ENCODE data around the gene INPPL1. TPM values are rescaled to one million over a fixed set of nuclear protein-coding genes. Genes with fewer than 3 reads are reported as not detected.

INPPL1 gene
- total RNA-seq, 5 donors from 2014 or later (not counting 1 experiment from before 2014, with no cell fraction given) = 112 to 162 (median 147) TPM

- ChIA-PET POLR2A (no interaction called here), CTCF (no interaction called here)
- Mint-ChIP-seq H3K4me1 (no peaks in the 10 kb centered on the region), H3K4me3 (no peak overlapping the region), H3K27ac (no peak overlapping the region), H3K36me3 (no peaks in the 10 kb centered on the region), H3K27me3 (peaks cover 36% of the 10 kb centered on the region in 2 donors), H3K9me3 (no peaks in the 10 kb centered on the region)
- Histone ChIP-seq H3K4me3 (ENCODE audit: control insufficient read depth in 1 of 2, extremely low read depth in 1 of 2, low read length in 1 of 2) (no peak overlapping the region), H3K27ac (ENCODE audit: low read length) (no peak overlapping the region), H3K9me3 (no peaks in the 10 kb centered on the region), H3K27me3 (replicated peaks in 1 of 2; ENCODE audit: control insufficient read depth in 2 of 2, extremely low read depth in 1 of 2, insufficient read depth in 2 of 2, low read length in 1 of 2) (peaks cover 0 to 17% of the 10 kb centered on the region in 2 experiments), H3K4me1 (ENCODE audit: control insufficient read depth in 1 of 2, extremely low read depth in 1 of 2, insufficient read depth in 2 of 2, low read length in 2 of 2) (no peaks in the 10 kb centered on the region), H3K36me3 (ENCODE audit: control insufficient read depth in 2 of 2, extremely low read depth in 1 of 2, insufficient read depth in 1 of 2, low read length in 1 of 2) (no peaks in the 10 kb centered on the region)
- no peak for DNase-seq
- no peak for ATAC-seq (replicated peaks in 1 of 4)
- 94% methylated on average over 16 of the region's 24 CpGs for WGBS (ENCODE audit: insufficient coverage)
These were observed 56.3 kb downstream of the INPPL1 start for GRCh38 chr11:72280726-72281315.

DNA sequence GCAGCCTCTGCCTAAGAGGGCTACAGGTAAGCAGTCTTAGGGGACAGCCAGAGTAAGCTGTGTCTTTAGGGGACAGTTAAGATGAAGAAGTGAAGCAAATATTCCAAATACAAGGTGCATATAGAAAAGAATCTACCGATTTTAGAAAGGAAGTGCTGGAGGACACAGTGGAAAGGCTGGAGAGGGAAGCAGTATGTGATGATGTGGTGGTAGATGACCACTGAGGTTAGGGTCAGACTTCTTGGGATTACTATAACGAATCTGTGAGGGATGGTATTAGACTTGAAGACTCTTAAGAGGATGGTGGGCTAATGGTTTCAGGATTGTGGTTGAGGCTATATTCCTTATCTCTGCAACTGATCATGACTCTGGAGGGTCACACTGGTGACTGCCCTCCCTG, 59.4 kb downstream of the INPPL1 start:
- no peaks in the 10 kb centered on the region for H3K9me3 ChIP-seq
- H3K9me3 Mint-ChIP-seq = no peaks in the 10 kb centered on the region
- DNase-seq = no peak
- H3K27ac ChIP-seq (ENCODE audit: low read length) = no peak overlapping the region
- 82% methylated on average over 1 of the region's 2 CpGs for WGBS (ENCODE audit: insufficient coverage)
- no peak for ATAC-seq (replicated peaks in 1 of 4)
- H3K27ac Mint-ChIP-seq = no peak overlapping the region
- H3K4me3 ChIP-seq (ENCODE audit: control insufficient read depth in 1 of 2, extremely low read depth in 1 of 2, low read length in 1 of 2) = no peak overlapping the region
- no peaks in the 10 kb centered on the region for H3K36me3 Mint-ChIP-seq
- H3K4me1 ChIP-seq (ENCODE audit: control insufficient read depth in 1 of 2, extremely low read depth in 1 of 2, insufficient read depth in 2 of 2, low read length in 2 of 2) = no peaks in the 10 kb centered on the region
- no peaks in the 10 kb centered on the region for H3K36me3 ChIP-seq (ENCODE audit: control insufficient read depth in 2 of 2, extremely low read depth in 1 of 2, insufficient read depth in 1 of 2, low read length in 1 of 2)
- H3K4me3 Mint-ChIP-seq = no peak overlapping the region
- CTCF ChIA-PET = no interaction called here
- POLR2A ChIA-PET = no interaction called here
- peaks cover 0 to 21% of the 10 kb centered on the region in 2 experiments for H3K27me3 ChIP-seq (replicated peaks in 1 of 2; ENCODE audit: control insufficient read depth in 2 of 2, extremely low read depth in 1 of 2, insufficient read depth in 2 of 2, low read length in 1 of 2)
- H3K4me1 Mint-ChIP-seq = no peaks in the 10 kb centered on the region
- peaks cover 31 to 34% of the 10 kb centered on the region in 2 donors for H3K27me3 Mint-ChIP-seq

DNA sequence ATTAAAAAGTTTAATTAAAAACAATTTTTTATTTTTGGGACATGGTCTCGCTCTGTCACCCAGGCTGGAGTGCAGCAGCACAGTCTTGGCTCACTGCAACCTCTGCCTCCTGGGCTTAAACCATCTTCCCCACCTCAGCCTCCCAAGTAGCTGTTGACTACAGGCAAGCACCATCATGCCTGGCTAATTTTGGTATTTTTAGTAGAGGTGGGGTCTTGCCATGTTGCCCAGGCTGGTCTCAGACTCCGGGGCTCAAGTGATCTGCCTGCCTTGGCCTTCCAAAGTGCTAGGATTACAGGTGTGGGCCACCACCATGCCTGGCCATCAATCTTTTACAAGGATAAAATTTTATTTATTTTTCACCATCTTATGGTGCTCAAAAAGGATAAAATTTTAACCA, 62.7 kb downstream of the INPPL1 start:
- CTCF ChIA-PET = no interaction called here
- 80% methylated on average over 1 of the region's 2 CpGs for WGBS (ENCODE audit: insufficient coverage)

More for the DNA sequence above, 62.7 kb downstream of the INPPL1 start:
- Histone ChIP-seq H3K27ac (ENCODE audit: low read length) (no peak overlapping the region), H3K36me3 (ENCODE audit: control insufficient read depth in 2 of 2, extremely low read depth in 1 of 2, insufficient read depth in 1 of 2, low read length in 1 of 2) (no peaks in the 10 kb centered on the region), H3K4me1 (ENCODE audit: control insufficient read depth in 1 of 2, extremely low read depth in 1 of 2, insufficient read depth in 2 of 2, low read length in 2 of 2) (no peaks in the 10 kb centered on the region), H3K9me3 (no peaks in the 10 kb centered on the region), H3K27me3 (replicated peaks in 1 of 2; ENCODE audit: control insufficient read depth in 2 of 2, extremely low read depth in 1 of 2, insufficient read depth in 2 of 2, low read length in 1 of 2) (peaks cover 0 to 6% of the 10 kb centered on the region in 2 experiments), H3K4me3 (ENCODE audit: control insufficient read depth in 1 of 2, extremely low read depth in 1 of 2, low read length in 1 of 2) (no peak overlapping the region)
- POLR2A ChIA-PET = no interaction called here
- DNase-seq (no peak), ATAC-seq (replicated peaks in 1 of 4) (no peak)
- H3K27ac Mint-ChIP-seq = no peak overlapping the region
- H3K9me3 Mint-ChIP-seq = no peaks in the 10 kb centered on the region
- no peaks in the 10 kb centered on the region for H3K4me1 Mint-ChIP-seq
- H3K27me3 Mint-ChIP-seq = peaks cover 13 to 18% of the 10 kb centered on the region in 2 donors
- H3K36me3 Mint-ChIP-seq = no peaks in the 10 kb centered on the region
- H3K4me3 Mint-ChIP-seq = no peak overlapping the region

Other genes starting within 250 kb of the INPPL1 start
- 10 to 100 TPM; 18.4 to 29.2 (median 22.4) TPM for gene IL18BP, start 225.9 kb upstream of the INPPL1 start, total RNA-seq
- 100 to 1,000 TPM; 237 to 386 (median 343) TPM for gene NUMA1, start 144.2 kb upstream of the INPPL1 start, total RNA-seq
- 1 to 10 TPM; 2.5 to 5.1 (median 3.7) TPM for gene LRRC51, start 143.9 kb upstream of the INPPL1 start, total RNA-seq
- gene LAMTOR1, start 121.5 kb upstream of the INPPL1 start, total RNA-seq = 10 to 100 TPM; 45.7 to 69.3 (median 62.5) TPM
- under 1 TPM in 1 of 5 donors, not detected in 4; 0.28 TPM for gene TOMT, start 118.8 kb upstream of the INPPL1 start, total RNA-seq
- 10 to 100 TPM; 44.8 to 51.0 (median 47.7) TPM for gene ANAPC15, start 112.1 kb upstream of the INPPL1 start, total RNA-seq
- gene FOLR3, start 89.0 kb upstream of the INPPL1 start, total RNA-seq = not detected
- under 1 TPM in 1 of 5 donors, not detected in 4; 0.25 TPM for gene FOLR1, start 32.6 kb upstream of the INPPL1 start, total RNA-seq
- not detected for gene FOLR2, start 8.0 kb upstream of the INPPL1 start, total RNA-seq
- gene PHOX2A, start 19.4 kb downstream of the INPPL1 start, total RNA-seq = not detected
- 10 to 100 TPM; 12.7 to 19.0 (median 18.3) TPM for gene CLPB, start 209.8 kb downstream of the INPPL1 start, total RNA-seq

Data from T-cell (primary cell).